Vagina (tissue), 2 donors: ENCODE results near the gene DNAH8. TPM values are rescaled to one million over a fixed set of nuclear protein-coding genes. Genes with fewer than 3 reads are reported as not detected.

Experiments
- DNase-seq, 2 donors: peaks; one replicate each; pipeline ENCODE4 v3.0.0-alpha.2; 2017; ENCODE audit errors: extremely low spot score in 2 of 2
- H3K27ac ChIP-seq: fragments of 200-600 bp; sonication (generic); one replicate; pipeline ENCODE4 v1.5.1; 2019
- H3K27me3 ChIP-seq: fragments of 200-600 bp; sonication (generic); one replicate; pipeline ENCODE4 v1.5.1; 2019
- H3K36me3 ChIP-seq, 2 donors: fragments of 200-600 bp; sonication (generic); one replicate each; pipeline ENCODE4 v1.5.1; 2017 to 2019
- H3K4me1 ChIP-seq: fragments of 200-600 bp; sonication (generic); one replicate; pipeline ENCODE4 v1.5.1; 2019
- H3K4me3 ChIP-seq, 2 donors: fragments of 200-600 bp; sonication (generic); 1 replicate in 1 of 2; 2 replicates in 1 of 2; pipeline ENCODE4 v1.5.1; 2016 to 2019
- H3K9me3 ChIP-seq: fragments of 200-600 bp; sonication (generic); one replicate; pipeline ENCODE4 v1.5.1; 2019
- CTCF ChIP-seq, 3 experiments: fragments of 450-650 bp in 2 of 3; fragments of 200-600 bp in 1 of 3; sonication (generic) in 1 of 3; IDR thresholded peaks; one replicate each; pipeline ENCODE4 v1.5.1; 2017 to 2019; ENCODE audit warnings: antibody characterized with exemption in 3 of 3, mild to moderate bottlenecking in 2 of 3, moderate library complexity in 2 of 3
- POLR2A ChIP-seq, 2 donors: fragments of 450-650 bp; IDR thresholded peaks; one replicate each; pipeline ENCODE4 v1.6.1; 2017; ENCODE audit warnings: antibody characterized with exemption in 2 of 2, mild to moderate bottlenecking in 2 of 2, moderate library complexity in 2 of 2
- POLR2AphosphoS5 ChIP-seq, 2 donors: sonication (generic); formaldehyde crosslinking; IDR thresholded peaks; one replicate each; pipeline ENCODE4 v1.9.0; 2017; ENCODE audit warnings: antibody characterized with exemption in 2 of 2, mild to moderate bottlenecking in 2 of 2, low read depth in 1 of 2; ENCODE audit not compliant: insufficient read depth in 1 of 2
- intact Hi-C: fragments of 100-400 bp; cut with DNase I; formaldehyde crosslinking; loops from one replicate; pipeline ENCODE4 v1.15.1; 2023
- total RNA-seq: library from RNA; depleted of rRNA; stranded (reverse); fragments of >200 nt; gene quantifications from one replicate; pipeline ENCODE4 v1.2.3, GENCODE V29; 2016

DNAH8 gene
- total RNA-seq, 1 donor from 2014 or later: not detected

GRCh38 chr6:38805127-38805655 is 90.1 kb downstream of the DNAH8 start:
- TF ChIP-seq POLR2A (IDR thresholded peaks at IDR 0.05) (no peak), POLR2AphosphoS5 (IDR thresholded peaks at IDR 0.05; ENCODE audit: insufficient read depth in 1 of 2, low read depth in 1 of 2) (no peak), CTCF (IDR thresholded peaks at IDR 0.05) (no peak)
- H3K27ac ChIP-seq: no peak overlapping the region
- no peak for DNase-seq
- intact Hi-C loops: no loop called here
- no peaks in the 10 kb centered on the region for H3K9me3 ChIP-seq
- H3K36me3 ChIP-seq: no peaks in the 10 kb centered on the region
- no peak overlapping the region for H3K4me3 ChIP-seq
- H3K4me1 ChIP-seq: no peaks in the 10 kb centered on the region
- H3K27me3 ChIP-seq: no peaks in the 10 kb centered on the region

GRCh38 chr6:38805692-38806091 is 90.6 kb downstream of the DNAH8 start:
- Histone ChIP-seq H3K9me3 (no peaks in the 10 kb centered on the region), H3K36me3 (no peaks in the 10 kb centered on the region), H3K27me3 (no peaks in the 10 kb centered on the region), H3K27ac (no peak overlapping the region), H3K4me3 (no peak overlapping the region), H3K4me1 (no peaks in the 10 kb centered on the region)
- intact Hi-C loops: no loop called here
- DNase-seq: no peak
- TF ChIP-seq POLR2A (IDR thresholded peaks at IDR 0.05) (no peak), POLR2AphosphoS5 (IDR thresholded peaks at IDR 0.05; ENCODE audit: insufficient read depth in 1 of 2, low read depth in 1 of 2) (no peak), CTCF (IDR thresholded peaks at IDR 0.05) (no peak)

- TF ChIP-seq POLR2A (IDR thresholded peaks at IDR 0.05) (no peak), POLR2AphosphoS5 (IDR thresholded peaks at IDR 0.05; ENCODE audit: insufficient read depth in 1 of 2, low read depth in 1 of 2) (no peak), CTCF (IDR thresholded peaks at IDR 0.05) (no peak)
- H3K27ac ChIP-seq: no peak overlapping the region
- no peak overlapping the region for H3K4me3 ChIP-seq
- no peak for DNase-seq
- no peaks in the 10 kb centered on the region for H3K4me1 ChIP-seq
- H3K27me3 ChIP-seq: no peaks in the 10 kb centered on the region
- no peaks in the 10 kb centered on the region for H3K9me3 ChIP-seq
- H3K36me3 ChIP-seq: no peaks in the 10 kb centered on the region
- intact Hi-C loops: no loop called here
Observed at GRCh38 chr6:38806271-38806670, 91.2 kb downstream of the DNAH8 start.

- no peaks in the 10 kb centered on the region for H3K27me3 ChIP-seq
- no peaks in the 10 kb centered on the region for H3K36me3 ChIP-seq
- intact Hi-C loops: no loop called here
Observed at GRCh38 chr6:38806833-38807232, 91.7 kb downstream of the DNAH8 start.

More at GRCh38 chr6:38806833-38807232, 91.7 kb downstream of the DNAH8 start:
- no peak for DNase-seq
- H3K9me3 ChIP-seq: no peaks in the 10 kb centered on the region
- H3K4me1 ChIP-seq: no peaks in the 10 kb centered on the region
- no peak overlapping the region for H3K4me3 ChIP-seq
- H3K27ac ChIP-seq: no peak overlapping the region
- TF ChIP-seq CTCF (IDR thresholded peaks at IDR 0.05): no peak
- no peak for TF ChIP-seq POLR2AphosphoS5 (IDR thresholded peaks at IDR 0.05; ENCODE audit: insufficient read depth in 1 of 2, low read depth in 1 of 2)
- TF ChIP-seq POLR2A (IDR thresholded peaks at IDR 0.05): no peak
